GM23338 (cell line): Measurements from ENCODE around the gene DDX20. TPM values are rescaled to one million over a fixed set of nuclear protein-coding genes. Genes with fewer than 3 reads are reported as not detected.

ENCODE experiments used
- ATAC-seq: fragments of 200-7000 bp; cut with Tn5 transposase; 3 replicates; pipeline ENCODE4 v1.9.1; 2020
- DNase-seq: peaks from one replicate; pipeline ENCODE4 v3.0.0-alpha.2; 2015; ENCODE audit warnings: low spot score
- H2AFZ ChIP-seq: fragments of 200-600 bp; sonication (generic); 2 replicates; pipeline ENCODE4 v1.8.0; 2016; ENCODE audit warnings: antibody characterized with exemption, mild to moderate bottlenecking, moderate library complexity
- H3F3A ChIP-seq: fragments of 200-600 bp; sonication (generic); replicated peaks from 2 replicates; pipeline ENCODE4 v1.8.0; 2017; ENCODE audit warnings: antibody characterized with exemption, mixed run types, low read depth
- H3K27ac ChIP-seq: fragments of 200-600 bp; sonication (generic); 2 replicates; pipeline ENCODE4 v1.6.1; 2016; ENCODE audit warnings: low read depth
- H3K27me3 ChIP-seq: fragments of 200-600 bp; sonication (generic); 2 replicates; pipeline ENCODE4 v1.8.0; 2016; ENCODE audit warnings: mild to moderate bottlenecking, mixed run types, moderate library complexity; ENCODE audit not compliant: insufficient read depth
- H3K36me3 ChIP-seq: fragments of 200-600 bp; sonication (generic); 2 replicates; pipeline ENCODE4 v1.8.0; 2016; ENCODE audit warnings: mild to moderate bottlenecking; ENCODE audit not compliant: insufficient read depth
- H3K4me1 ChIP-seq: fragments of 200-600 bp; sonication (generic); 2 replicates; pipeline ENCODE4 v1.8.0; 2016; ENCODE audit warnings: mild to moderate bottlenecking, moderate library complexity; ENCODE audit not compliant: insufficient read depth
- H3K4me2 ChIP-seq: fragments of 200-600 bp; sonication (generic); 2 replicates; pipeline ENCODE4 v1.7.1; 2017; ENCODE audit warnings: mixed run types
- H3K4me3 ChIP-seq: fragments of 200-600 bp; sonication (generic); 2 replicates; pipeline ENCODE4 v1.6.1; 2016; ENCODE audit warnings: mixed run types
- H3K79me2 ChIP-seq: fragments of 200-600 bp; sonication (generic); replicated peaks from 2 replicates; pipeline ENCODE4 v1.8.0; 2017; ENCODE audit warnings: mild to moderate bottlenecking; ENCODE audit not compliant: insufficient read depth
- H3K9me2 ChIP-seq: fragments of 200-600 bp; sonication (generic); 2 replicates; pipeline ENCODE4 v1.8.0; 2017; ENCODE audit not compliant: insufficient read depth
- H4K20me1 ChIP-seq: fragments of 200-600 bp; sonication (generic); replicated peaks from 2 replicates; pipeline ENCODE4 v1.8.0; 2017; ENCODE audit warnings: mild to moderate bottlenecking; ENCODE audit not compliant: insufficient read depth
- H3K27ac Mint-ChIP-seq: 2 replicates; pipeline ENCODE4 v1.8.0; 2020; ENCODE audit warnings: inconsistent platforms, mild to moderate bottlenecking, moderate library complexity, mixed read lengths
- H3K27me3 Mint-ChIP-seq: 3 replicates; pipeline ENCODE4 v1.8.0; 2022; ENCODE audit warnings: low read depth, mild to moderate bottlenecking, moderate library complexity, mixed read lengths, inconsistent platforms; ENCODE audit not compliant: insufficient read depth, poor library complexity
- H3K36me3 Mint-ChIP-seq: 3 replicates; pipeline ENCODE4 v1.8.0; 2021; ENCODE audit warnings: low read depth, mild to moderate bottlenecking, inconsistent platforms, moderate library complexity, mixed read lengths
- H3K4me1 Mint-ChIP-seq: 3 replicates; pipeline ENCODE4 v1.8.0; 2020; ENCODE audit warnings: mild to moderate bottlenecking, inconsistent platforms, mixed read lengths
- H3K4me3 Mint-ChIP-seq: 3 replicates; pipeline ENCODE4 v1.8.0; 2021; ENCODE audit warnings: moderate library complexity, mild to moderate bottlenecking, inconsistent platforms, mixed read lengths
- H3K9me3 Mint-ChIP-seq: 3 replicates; pipeline ENCODE4 v1.8.0; 2020; ENCODE audit warnings: moderate library complexity, mild to moderate bottlenecking, inconsistent platforms, mixed read lengths
- CREB1 ChIP-seq: fragments of 250-450 bp; sonication (Bioruptor Pico); IDR thresholded peaks from 2 replicates; pipeline ENCODE4 v1.5.0; 2020; ENCODE audit warnings: low read depth, mild to moderate bottlenecking, moderate library complexity
- CTCF ChIP-seq, 2 experiments: fragments of 200-600 bp in 1 of 2; sonication (generic) in 1 of 2; conservative IDR thresholded peaks; 2 replicates each; pipeline versions ENCODE4 v1.5.1 to v1.6.1; 2016 to 2017; ENCODE audit warnings: antibody characterized with exemption in 2 of 2, low read depth in 2 of 2, mild to moderate bottlenecking in 2 of 2, moderate library complexity in 1 of 2
- ETS1 ChIP-seq: IDR thresholded peaks from 2 replicates; pipeline ENCODE4 v1.6.1; 2016; ENCODE audit warnings: antibody characterized with exemption
- EZH2 ChIP-seq: fragments of 200-600 bp; sonication (generic); IDR thresholded peaks from one replicate; pipeline ENCODE4 v1.8.0; 2017; ENCODE audit warnings: antibody characterized with exemption, mild to moderate bottlenecking, low read depth; ENCODE audit not compliant: unreplicated experiment
- EZH2phosphoT487 ChIP-seq: fragments of 200-600 bp; sonication (generic); IDR thresholded peaks from one replicate; pipeline ENCODE4 v1.8.1; 2018; ENCODE audit warnings: antibody characterized with exemption; ENCODE audit not compliant: unreplicated experiment
- JUNB ChIP-seq: IDR thresholded peaks from one replicate; pipeline ENCODE4 v1.6.1; 2016; ENCODE audit warnings: antibody characterized with exemption; ENCODE audit not compliant: unreplicated experiment
- NANOG ChIP-seq: IDR thresholded peaks from 2 replicates; pipeline ENCODE4 v1.6.1; 2016; ENCODE audit warnings: antibody characterized with exemption, borderline replicate concordance
- POLR2AphosphoS5 ChIP-seq: IDR thresholded peaks from 2 replicates; pipeline ENCODE4 v1.6.1; 2016; ENCODE audit warnings: antibody characterized with exemption, low read depth
- REST ChIP-seq: IDR thresholded peaks from one replicate; pipeline ENCODE4 v1.6.1; 2018; ENCODE audit warnings: antibody characterized with exemption; ENCODE audit not compliant: unreplicated experiment
- STAT1 ChIP-seq: IDR thresholded peaks from one replicate; pipeline ENCODE4 v1.6.1; 2016; ENCODE audit warnings: antibody characterized with exemption; ENCODE audit not compliant: unreplicated experiment
- ZNF114 ChIP-seq: fragments of 250-450 bp; sonication (Bioruptor Pico); IDR thresholded peaks from 2 replicates; pipeline ENCODE4 v1.5.0; 2020; ENCODE audit warnings: mild to moderate bottlenecking, moderate library complexity
- ZNF331 ChIP-seq: fragments of 250-450 bp; sonication (Bioruptor Pico); IDR thresholded peaks from 2 replicates; pipeline ENCODE4 v1.5.0; 2020; ENCODE audit warnings: low read depth, mild to moderate bottlenecking, moderate library complexity
- ZNF462 ChIP-seq: fragments of 250-450 bp; sonication (Bioruptor Pico); IDR thresholded peaks from 2 replicates; pipeline ENCODE4 v1.5.0; 2020; ENCODE audit warnings: mild to moderate bottlenecking, moderate library complexity
- polyA plus RNA-seq: library from polyadenylated mRNA; unstranded; fragments of >200 nt; fragmentation: Nextera tagmentation; extraction: Ambion mirVana; gene quantifications from 2 replicates; pipeline ENCODE4 v1.2.1, GENCODE V29; 2016
- total RNA-seq: library from RNA; depleted of rRNA; stranded (reverse); fragments of >200 nt; shearing (Covaris generic); gene quantifications from 2 replicates; pipeline ENCODE4 v1.2.3, GENCODE V29; 2014

Gene DDX20
- total and polyA plus RNA-seq, 2 experiments from 2014 or later = 11.9 to 54.4 TPM

- H3K27me3 Mint-ChIP-seq = peaks cover 11% of the 10 kb centered on the region
- no peaks in the 10 kb centered on the region for H3K36me3 Mint-ChIP-seq
- Histone ChIP-seq H3K4me3 (no peak overlapping the region), H3K27me3 (no peaks in the 10 kb centered on the region), H4K20me1 (no peaks in the 10 kb centered on the region), H3K4me2 (no peak overlapping the region), H3F3A (no peaks in the 10 kb centered on the region; the same call in 1 of the 2 replicates), H3K36me3 (no peaks in the 10 kb centered on the region), H2AFZ (no peak overlapping the region), H3K27ac (no peak overlapping the region), H3K4me1 (peaks cover 32% of the 10 kb centered on the region), H3K9me2 (peaks cover 6% of the 10 kb centered on the region; the same call in 1 of the 2 replicates), H3K79me2 (no peaks in the 10 kb centered on the region)
- H3K4me1 Mint-ChIP-seq = peaks cover 37% of the 10 kb centered on the region
- ATAC-seq (no peak), DNase-seq (no peak)
- no peak for TF ChIP-seq REST
- no peak for TF ChIP-seq POLR2AphosphoS5
- no peak for TF ChIP-seq ETS1
- no peak for TF ChIP-seq NANOG
- TF ChIP-seq CREB1 (CRISPR knock-in tag) = no peak
- TF ChIP-seq EZH2phosphoT487 = no peak
- TF ChIP-seq CTCF (conservative IDR thresholded peaks at IDR 0.05; ENCODE audit: low read depth in 2 of 2) = no peak
- TF ChIP-seq ZNF462 (CRISPR knock-in tag) = no peak
- TF ChIP-seq ZNF114 (CRISPR knock-in tag) = no peak
- no peak for TF ChIP-seq STAT1
- no peak for TF ChIP-seq ZNF331 (CRISPR knock-in tag)
- no peak for TF ChIP-seq JUNB
- TF ChIP-seq EZH2 = no peak
- H3K4me3 Mint-ChIP-seq = no peak overlapping the region
- no peaks in the 10 kb centered on the region; the same call in 2 of the 3 replicates for H3K9me3 Mint-ChIP-seq
- H3K27ac Mint-ChIP-seq = no peak overlapping the region
Measured at GRCh38 chr1:111719135-111719534, 36.6 kb upstream of the DDX20 start.
